Stimulated activated CD8-positive, alpha-beta memory T cell treated with anti-CD3 and anti-CD28 coated beads, Interleukin-4, amount 100 ng/mL, for 1 hour (primary cell): ENCODE results near the gene SORCS2.
"Not testable (repeated sequence)": the region's sequence is repeated elsewhere in the genome, so short reads cannot be mapped to it uniquely, and the experiment has no call there.

Experiments used
- DNase-seq, 2 donors: peaks; one replicate each; pipeline ENCODE4 v3.0.0-alpha.2; 2020; ENCODE audit warnings: low read depth in 2 of 2, low spot score in 1 of 2

Gene SORCS2

DNA sequence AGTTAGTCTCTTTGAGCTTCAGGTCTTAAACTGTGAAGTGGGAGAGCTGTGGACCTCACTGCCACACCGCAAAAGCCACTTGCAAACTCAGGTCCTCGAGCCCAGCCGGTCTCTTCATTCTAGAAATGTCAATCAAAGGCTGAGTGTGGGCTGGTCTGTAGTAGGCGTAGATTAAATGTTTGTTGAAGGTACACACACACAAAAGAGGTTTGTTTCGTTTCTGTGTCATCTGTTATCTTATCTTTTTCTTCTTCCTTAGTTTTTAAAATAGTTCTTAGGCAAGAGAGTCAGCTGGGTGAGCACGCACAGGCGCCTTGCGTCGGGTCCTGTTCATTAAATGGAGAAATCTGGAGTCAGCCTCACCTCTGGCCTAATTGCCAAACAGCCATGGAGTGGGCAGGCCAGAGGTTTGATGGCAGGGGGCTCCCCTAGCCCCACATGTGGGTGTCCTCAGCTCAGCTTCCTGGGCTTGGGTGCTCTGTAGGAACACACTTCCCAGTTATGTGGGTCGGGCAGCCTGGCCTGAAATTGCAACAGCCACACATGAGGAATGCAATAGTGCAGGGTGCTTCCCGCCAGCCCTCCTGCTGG lies 243.2 kb downstream of the SORCS2 start:
- DNase-seq, result no peak

- no peak for DNase-seq
These were observed 243.9 kb downstream of the SORCS2 start for GRCh38 chr4:7436256-7436655.

DNA sequence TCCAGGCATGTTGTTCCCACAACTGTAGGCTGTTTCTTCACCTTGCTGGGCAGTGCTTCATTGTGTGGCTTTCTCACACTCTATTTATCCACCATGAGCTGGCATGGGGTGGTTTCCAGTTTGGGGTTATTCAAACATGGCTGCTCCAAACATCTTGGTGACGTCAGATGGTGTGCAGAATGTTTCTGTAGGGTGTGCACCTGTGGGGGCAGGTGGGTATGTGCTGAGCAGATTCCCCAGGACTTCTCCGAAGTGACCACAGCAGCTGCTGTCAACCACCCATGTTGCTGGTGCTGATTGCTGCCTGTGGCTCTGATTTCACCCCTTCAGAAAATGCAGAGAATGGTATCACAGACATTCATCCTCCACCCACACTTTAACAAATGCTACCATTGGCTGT lies 247.4 kb downstream of the SORCS2 start:
- no peak for DNase-seq

- DNase-seq, result no peak
These were observed 248.9 kb downstream of the SORCS2 start for GRCh38 chr4:7441201-7441600.

- DNase-seq, result no peak
These were observed 250.3 kb downstream of the SORCS2 start for GRCh38 chr4:7442574-7443162.

- no peak for DNase-seq
These were observed 252.0 kb downstream of the SORCS2 start for GRCh38 chr4:7444314-7444713.

DNA sequence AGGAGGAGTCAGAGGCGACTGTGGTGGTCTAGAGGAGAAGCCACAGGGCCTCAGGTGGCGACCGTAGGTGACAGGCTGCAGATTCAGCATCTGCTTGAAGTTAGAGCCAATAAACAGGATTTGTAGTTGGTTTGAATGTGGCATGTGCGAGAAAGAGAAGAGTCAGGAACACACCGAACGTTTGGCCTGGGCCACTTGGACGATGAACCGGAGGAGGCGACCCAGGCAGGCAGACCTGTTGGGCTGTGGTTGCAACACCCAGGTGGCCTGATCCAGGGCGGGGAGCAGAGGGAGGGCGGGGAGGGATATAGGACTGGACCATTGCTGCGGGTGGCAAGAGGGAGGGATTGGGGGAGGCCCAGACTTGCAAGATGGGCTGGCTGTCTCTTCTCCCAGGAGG lies 252.4 kb downstream of the SORCS2 start:
- DNase-seq, result no peak

DNA sequence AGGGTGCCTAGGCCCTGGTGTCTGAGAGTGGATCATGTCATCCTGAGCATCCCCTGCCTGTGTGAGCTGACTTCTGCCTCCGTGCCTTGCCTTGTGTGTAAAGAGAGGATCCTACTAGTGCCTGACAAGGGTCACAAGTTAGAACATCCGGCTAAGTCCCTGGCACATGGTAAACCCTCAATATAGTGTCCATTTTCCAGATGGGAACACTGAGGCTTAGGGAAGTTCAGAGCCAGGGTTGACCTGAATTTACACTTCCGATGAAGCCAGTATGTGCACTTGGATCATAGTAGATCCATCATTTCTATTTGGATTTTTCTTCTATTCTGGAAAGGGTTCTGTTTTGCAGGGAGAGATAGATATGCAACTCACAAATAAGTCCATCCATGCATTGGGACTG lies 254.9 kb downstream of the SORCS2 start:
- no peak for DNase-seq

DNA sequence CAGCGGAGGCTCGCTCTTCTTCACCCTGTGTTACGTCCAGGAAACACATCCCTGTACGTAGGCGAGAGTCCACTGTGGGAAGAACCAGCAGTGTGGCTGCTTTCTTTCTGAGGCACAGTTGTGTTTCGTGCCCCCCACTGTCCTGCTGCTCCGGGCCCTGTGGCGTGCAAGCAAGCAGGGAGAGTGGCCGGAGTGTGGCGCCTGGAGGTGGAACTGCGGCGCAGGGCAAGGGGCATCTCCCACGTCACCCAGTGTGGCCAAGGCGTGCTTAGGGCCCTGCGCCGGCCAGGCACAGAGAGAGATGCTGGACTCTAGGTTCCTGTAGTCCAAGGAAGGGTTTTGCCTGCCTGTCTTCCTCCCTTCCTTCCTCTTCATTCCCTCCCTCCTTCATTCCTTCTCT lies 255.7 kb downstream of the SORCS2 start:
- no peak for DNase-seq

DNA sequence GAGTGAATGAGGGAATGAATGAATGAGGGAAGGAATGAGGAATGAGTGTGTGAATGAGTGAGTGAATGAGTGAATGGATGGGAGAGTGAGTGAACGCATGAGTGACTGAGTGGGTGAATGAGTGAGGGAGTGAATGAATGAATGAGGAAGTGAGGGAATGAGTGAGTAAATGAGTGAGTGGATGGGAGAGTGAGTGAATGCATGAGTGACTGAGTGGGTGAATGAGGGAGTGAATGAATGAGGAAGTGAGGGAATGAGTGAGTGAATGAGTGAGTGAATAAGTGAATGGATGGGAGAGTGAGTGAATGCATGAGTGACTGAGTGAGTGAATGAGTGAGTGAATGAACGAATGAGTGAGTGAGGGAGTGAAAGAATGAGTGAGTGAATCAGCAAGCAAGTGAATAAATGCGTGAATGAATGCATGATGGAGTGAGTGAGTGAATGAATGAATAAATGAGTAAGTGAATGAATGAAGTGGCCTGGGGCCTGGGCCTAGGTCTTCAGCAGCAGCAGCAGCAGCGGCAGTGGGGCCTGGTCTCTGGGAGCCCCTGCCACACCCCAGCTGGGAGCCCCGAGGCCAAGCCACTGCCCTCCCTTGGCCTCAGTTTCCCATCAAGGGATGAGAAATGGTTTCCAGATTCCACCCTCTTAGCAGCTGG lies 258.6 kb downstream of the SORCS2 start:
- DNase-seq, result no peak

DNA sequence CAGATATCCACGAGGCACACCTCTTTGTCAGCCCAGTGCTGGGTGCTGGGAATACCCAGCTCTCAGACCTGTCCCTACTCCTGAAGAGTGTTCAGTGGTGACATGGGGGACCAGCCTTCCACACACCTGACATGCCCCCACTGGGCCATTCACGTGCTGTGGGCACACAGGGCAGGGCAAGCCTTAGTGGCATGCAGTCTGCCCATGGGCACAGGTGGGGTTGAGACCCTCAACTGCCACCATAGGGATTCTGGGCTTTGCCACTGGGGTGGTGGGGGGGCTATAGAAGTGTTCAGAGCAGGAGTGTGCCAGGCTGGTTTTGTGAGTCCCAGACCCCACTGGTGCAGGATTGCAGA lies 259.1 kb downstream of the SORCS2 start:
- no peak for DNase-seq

DNA sequence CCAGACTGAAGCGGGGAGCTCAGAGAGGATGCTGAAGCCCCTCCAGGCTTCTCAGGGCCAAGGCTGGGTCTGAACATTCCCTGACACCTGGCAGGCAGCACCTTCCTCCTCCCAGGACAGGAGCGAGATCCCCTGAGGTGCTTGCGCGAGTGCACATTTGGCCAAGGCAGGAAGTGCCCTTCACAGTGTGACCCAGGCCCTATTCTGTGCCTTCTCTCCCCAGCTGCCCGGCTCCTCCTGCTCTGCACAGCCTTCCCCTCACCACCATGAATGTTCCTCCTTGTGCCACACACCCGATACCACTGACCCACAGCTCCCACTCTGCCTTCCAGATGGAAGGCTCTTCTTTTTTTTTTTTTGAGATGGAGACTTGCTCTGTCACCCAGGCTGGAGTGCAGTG lies 259.5 kb downstream of the SORCS2 start:
- DNase-seq, result no peak

DNA sequence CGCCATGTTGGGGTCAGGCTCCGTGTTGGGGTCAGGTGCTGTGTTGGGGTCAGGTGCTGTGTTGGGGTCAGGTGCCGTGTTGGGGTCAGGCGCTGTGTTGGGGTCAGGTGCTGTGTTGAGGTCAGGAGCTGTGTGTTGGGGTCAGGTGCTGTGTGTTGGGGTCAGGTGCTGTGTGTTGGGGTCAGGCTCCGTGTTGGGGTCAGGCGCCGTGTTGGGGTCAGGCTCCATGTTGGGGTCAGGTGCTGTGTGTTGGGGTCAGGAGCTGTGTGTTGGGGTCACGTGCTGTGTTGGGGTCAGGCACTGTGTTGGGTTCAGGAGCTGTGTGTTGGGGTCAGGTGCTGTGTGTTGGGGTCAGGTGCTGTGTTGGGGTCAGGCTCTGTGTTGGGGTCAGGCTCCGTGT lies 260.5 kb downstream of the SORCS2 start:
- DNase-seq, result not testable (repeated sequence)

DNA sequence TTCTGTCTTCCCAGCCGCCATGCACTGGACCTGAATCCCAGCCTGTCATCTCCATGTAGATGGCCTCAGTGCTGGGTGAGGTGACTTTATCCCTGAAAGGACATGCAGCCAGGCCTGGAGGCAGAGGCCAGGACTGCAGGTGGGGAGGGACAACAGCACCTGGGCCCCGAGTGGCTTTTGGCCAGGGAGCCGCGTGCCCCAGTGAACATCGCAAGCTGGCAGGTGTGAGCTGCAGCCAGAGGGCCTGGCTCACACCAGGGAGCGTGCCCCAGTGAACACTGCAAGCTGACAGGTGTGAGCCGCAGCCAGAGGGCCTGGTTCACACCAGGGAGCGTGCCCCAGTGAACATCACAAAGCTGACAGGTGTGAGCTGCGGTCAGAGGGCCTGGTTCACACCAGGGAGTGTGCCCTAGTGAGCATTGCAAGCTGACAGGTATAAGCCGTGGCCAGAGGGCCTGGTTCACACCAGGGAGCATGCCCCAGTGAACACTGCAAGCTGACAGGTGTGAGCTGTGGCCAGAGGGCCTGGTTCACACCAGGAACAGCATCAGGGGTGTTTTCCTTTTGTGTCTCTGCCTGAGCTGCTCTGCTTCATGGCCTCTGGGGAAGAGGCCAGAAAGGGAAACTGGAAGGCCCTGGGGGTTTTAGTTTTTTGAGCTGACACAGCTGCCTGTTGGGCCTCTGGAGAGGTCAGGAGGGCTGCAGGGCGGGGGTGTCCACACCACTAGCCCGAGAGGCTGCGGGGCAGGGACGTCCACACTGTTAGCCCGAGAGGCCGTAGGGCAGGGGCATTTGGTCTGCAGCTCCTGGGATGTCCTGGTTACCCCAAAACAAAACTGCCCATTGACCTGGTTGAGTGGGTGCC lies 265.1 kb downstream of the SORCS2 start:
- DNase-seq, result no peak

GRCh38 chr4:7458066-7458425 lies 265.7 kb downstream of the SORCS2 start:
- DNase-seq, result no peak

GRCh38 chr4:7458477-7458876 lies 266.1 kb downstream of the SORCS2 start:
- no peak for DNase-seq

DNA sequence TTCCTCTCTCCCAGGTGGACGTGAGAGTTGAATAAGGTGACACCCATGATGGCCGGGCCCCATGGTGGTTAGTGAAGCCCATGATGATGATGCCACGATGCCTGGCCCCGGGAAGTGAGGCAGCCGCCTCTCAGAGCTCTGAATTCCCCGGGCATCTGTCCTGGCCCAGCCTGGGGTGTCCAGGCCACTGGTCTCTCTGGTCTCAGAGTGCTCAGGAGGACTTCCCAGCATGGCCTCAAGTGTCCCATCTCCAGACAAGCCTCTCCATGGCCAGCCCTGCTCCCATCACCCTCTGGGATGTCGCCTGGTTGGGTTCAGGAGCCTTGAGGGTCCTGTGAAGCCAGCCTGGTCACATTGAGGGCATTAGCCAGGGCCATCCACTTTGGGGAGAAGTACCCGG lies 267.1 kb downstream of the SORCS2 start:
- DNase-seq, result no peak

GRCh38 chr4:7460566-7460965 lies 268.2 kb downstream of the SORCS2 start:
- DNase-seq, result no peak

DNA sequence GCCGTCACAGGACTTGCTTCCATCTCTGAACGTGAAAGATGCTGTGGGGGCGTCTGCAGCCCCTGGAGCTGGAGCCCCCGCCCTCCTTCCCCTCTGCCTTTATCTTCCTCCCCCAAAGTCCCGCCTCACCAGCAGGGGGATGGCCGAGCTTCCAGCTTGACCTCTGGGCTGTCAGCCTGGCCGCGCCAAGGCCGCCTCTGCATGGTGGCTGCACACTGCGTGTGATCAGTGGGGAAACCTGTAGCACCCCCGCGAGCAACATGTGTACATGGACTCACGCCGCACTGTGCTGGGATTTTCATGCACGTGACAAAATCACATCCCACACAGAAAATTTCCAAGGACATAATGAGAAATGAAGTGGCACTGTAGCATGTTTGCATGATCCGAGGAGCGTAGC lies 268.9 kb downstream of the SORCS2 start:
- DNase-seq, result no peak

GRCh38 chr4:7462509-7462971 lies 270.2 kb downstream of the SORCS2 start:
- no peak for DNase-seq

DNA sequence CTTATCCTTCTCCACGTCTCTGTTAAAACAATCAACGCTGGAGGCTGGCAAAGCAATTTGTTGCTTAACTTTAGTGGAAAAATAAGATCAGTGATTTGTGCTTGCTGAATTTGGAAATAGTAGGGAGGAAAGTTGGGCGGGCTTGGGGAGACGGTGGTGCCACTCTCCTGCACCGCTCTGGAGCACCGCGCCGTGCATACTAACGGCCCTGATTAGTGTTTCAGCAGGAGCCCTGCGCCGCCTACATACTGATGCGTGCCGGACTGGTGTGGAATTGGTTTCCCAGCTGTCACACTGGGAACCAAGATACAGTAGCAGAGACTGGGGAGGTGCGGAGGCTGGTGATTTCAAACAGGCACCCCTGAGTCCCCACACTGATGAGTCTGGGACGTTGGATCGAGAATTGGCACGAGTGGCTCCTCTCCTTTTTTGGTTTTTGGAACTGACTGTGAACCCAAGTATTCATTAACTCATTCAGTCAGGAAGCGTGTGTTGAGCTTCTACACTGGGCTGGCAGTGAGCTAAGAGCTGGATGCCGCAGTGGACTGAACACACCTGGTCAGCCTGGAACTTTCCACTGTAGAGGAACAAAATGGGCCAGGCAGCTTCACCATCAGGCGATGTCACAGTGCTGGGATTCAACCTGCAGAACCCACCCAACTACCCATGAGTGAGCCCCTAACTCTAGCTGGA lies 271.4 kb downstream of the SORCS2 start:
- no peak for DNase-seq
